Measurements from ENCODE around the gene PRSS23. TPM values are rescaled to one million over a fixed set of nuclear protein-coding genes. Genes with fewer than 3 reads are reported as not detected.

PRSS23 gene
- total RNA-seq, 1 experiment from 2014 or later: 9.8 TPM

GRCh38 chr11:86849679-86850078, 49.3 kb downstream of the PRSS23 start:
- ChIA-PET POLR2A (no interaction called here), CTCF (interaction anchor here (0.6 to 3.0 kb wide), 4 partner anchors 10 to 490 kb away, joined by 3 to 13 read pairs (median 5); no protein-coding TSS in a partner anchor)
- Mint-ChIP-seq H3K4me3 (ENCODE audit: unreplicated experiment) (no peak overlapping the region), H3K9me3 (ENCODE audit: unreplicated experiment) (no peaks in the 10 kb centered on the region), H3K36me3 (ENCODE audit: insufficient read depth, unreplicated experiment) (peaks cover 4% of the 10 kb centered on the region), H3K27ac (ENCODE audit: low read depth, unreplicated experiment) (no peak overlapping the region), H3K27me3 (ENCODE audit: insufficient read depth, unreplicated experiment) (no peaks in the 10 kb centered on the region), H3K4me1 (ENCODE audit: insufficient read depth, unreplicated experiment) (no peaks in the 10 kb centered on the region)
- no TSS peak for BruUV-seq (replicated peaks)
- DNase-seq (ENCODE audit: unreplicated experiment): no peak
- intact Hi-C loops (cut with micrococcal nuclease): no loop called here
- TF ChIP-seq CTCF (IDR thresholded peaks at IDR 0.05; ENCODE audit: unreplicated experiment): no peak

Other genes starting within 250 kb of the PRSS23 start
- 0.49 TPM in 1 of 2 replicates, not detected in the other for gene ME3, start 127.9 kb upstream of the PRSS23 start, total RNA-seq (2022)
- 0.34 and 0.35 TPM in 2 replicates for gene FZD4, start 154.9 kb downstream of the PRSS23 start, total RNA-seq (2022)
- gene TMEM135, start 237.4 kb downstream of the PRSS23 start, total RNA-seq (2022): 10.7 and 17.4 TPM in 2 replicates

All from MCF 10A (cell line).